Coronary artery (tissue), 2 donors: Measurements from ENCODE around the gene ARHGEF19.
"Not testable (repeated sequence)": the region's sequence is repeated elsewhere in the genome, so short reads cannot be mapped to it uniquely, and the experiment has no call there.

Experiments
- DNase-seq: peaks from one replicate; pipeline ENCODE4 v3.0.0-alpha.2; 2017; ENCODE audit warnings: low spot score
- H3K27ac ChIP-seq, 2 donors: fragments of 200-600 bp; sonication (generic); one replicate each; pipeline ENCODE4 v1.5.1; 2016 to 2019
- H3K4me3 ChIP-seq: fragments of 200-600 bp; sonication (generic); 2 replicates; pipeline ENCODE4 v1.5.1; 2016; ENCODE audit warnings: mild to moderate bottlenecking, moderate library complexity
- TF ChIP-seq, protein P1 (sequence below): fragments of 200-600 bp; sonication (generic); IDR thresholded peaks from one replicate; pipeline ENCODE4 v1.5.1; 2019; ENCODE audit warnings: antibody characterized with exemption

The ARHGEF19 gene

DNA sequence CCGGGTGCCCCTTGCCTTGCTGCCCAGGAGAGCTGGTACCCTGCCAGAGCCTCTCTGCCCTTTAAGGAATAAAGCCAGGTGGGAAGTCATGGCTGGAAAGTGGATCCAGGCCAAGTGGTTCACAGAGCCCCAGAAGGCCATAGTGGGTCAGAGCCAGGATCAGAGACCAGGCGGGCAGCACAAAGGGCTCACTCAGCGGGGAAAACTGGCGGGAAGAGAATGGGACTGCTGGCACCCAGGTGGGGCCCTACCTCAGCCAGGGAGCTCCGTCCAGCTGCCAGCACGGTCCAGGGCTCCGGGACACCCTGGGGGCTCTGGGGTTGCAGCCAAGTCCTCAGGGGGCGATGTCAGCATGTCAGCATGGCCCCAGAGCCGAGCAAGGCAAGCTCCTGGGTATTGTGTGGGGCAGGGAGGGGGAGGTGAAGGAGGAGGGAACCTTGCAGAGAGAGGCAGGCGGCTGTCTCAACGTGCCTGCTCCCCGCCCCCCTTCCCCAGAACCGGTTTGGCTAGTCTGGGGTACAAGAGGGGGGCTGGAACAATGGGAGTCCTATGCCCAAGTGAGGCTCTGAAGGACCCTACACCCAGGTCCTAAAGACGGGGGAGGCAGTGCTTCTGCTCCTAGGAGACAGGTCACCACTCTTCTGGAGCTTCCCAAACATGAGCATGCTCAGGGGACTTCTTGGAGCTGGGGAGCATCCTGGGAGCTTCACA is at the start of gene ARHGEF19:
TSS of gene ARHGEF19 (minus strand) at position 402 of the 711 bp plus-strand sequence. CDS start 3,598 bp downstream, outside the sequence.
- TF ChIP-seq, protein P1, sequence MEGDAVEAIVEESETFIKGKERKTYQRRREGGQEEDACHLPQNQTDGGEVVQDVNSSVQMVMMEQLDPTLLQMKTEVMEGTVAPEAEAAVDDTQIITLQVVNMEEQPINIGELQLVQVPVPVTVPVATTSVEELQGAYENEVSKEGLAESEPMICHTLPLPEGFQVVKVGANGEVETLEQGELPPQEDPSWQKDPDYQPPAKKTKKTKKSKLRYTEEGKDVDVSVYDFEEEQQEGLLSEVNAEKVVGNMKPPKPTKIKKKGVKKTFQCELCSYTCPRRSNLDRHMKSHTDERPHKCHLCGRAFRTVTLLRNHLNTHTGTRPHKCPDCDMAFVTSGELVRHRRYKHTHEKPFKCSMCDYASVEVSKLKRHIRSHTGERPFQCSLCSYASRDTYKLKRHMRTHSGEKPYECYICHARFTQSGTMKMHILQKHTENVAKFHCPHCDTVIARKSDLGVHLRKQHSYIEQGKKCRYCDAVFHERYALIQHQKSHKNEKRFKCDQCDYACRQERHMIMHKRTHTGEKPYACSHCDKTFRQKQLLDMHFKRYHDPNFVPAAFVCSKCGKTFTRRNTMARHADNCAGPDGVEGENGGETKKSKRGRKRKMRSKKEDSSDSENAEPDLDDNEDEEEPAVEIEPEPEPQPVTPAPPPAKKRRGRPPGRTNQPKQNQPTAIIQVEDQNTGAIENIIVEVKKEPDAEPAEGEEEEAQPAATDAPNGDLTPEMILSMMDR = no peak

DNA sequence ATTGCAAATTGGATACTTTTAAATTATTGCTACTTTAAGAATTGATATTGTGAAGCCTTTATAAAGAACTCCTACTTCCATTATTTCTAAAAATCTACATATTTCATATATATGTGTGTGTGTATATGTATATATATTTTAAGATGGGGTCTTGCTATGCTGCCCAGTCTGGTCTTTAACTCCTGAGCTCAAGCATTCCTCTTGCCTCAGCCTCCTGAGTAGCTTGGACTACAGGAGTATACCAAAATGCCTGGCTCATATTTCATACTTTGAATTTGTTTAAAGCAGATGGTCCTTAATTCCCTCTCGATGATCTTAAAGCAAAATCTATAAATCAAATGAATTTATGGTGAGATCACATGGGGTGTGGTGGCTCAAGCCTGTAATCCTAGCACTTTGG is 49.6 kb upstream of the ARHGEF19 start:
- no peak overlapping the region for H3K27ac ChIP-seq
- no peak for DNase-seq
- TF ChIP-seq, protein P1 = no peak
- no peak overlapping the region for H3K4me3 ChIP-seq

More for the DNA sequence above, at the start of gene ARHGEF19:
- DNase-seq = no peak
- Histone ChIP-seq H3K4me3 (no peak within 1 kb of the TSS), H3K27ac (no peak within 1 kb of the TSS)

DNA sequence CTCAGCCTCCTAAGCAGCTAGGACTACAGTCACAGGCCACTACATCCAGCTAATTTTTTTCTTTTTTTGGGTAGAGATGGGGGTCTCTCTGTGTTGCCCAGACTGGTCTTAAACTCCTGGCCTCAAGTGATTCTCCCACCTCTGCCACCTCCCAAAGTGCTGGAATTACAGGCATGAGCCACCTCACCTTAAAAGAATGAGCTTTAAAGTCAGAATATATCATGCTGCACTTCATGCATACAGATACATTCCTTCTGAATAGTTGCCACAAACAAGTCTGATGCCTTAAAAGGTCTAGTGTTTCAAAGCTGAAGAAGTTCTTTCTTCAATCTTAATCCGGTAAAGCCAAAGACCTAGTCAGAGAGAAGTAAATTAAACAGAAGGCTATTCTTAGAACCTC is 48.4 kb upstream of the ARHGEF19 start:
- H3K4me3 ChIP-seq = no peak overlapping the region
- H3K27ac ChIP-seq = peak overlapping the region in 1 of 2 donors; percentile 26
- TF ChIP-seq, protein P1 = no peak
- no peak for DNase-seq

DNA sequence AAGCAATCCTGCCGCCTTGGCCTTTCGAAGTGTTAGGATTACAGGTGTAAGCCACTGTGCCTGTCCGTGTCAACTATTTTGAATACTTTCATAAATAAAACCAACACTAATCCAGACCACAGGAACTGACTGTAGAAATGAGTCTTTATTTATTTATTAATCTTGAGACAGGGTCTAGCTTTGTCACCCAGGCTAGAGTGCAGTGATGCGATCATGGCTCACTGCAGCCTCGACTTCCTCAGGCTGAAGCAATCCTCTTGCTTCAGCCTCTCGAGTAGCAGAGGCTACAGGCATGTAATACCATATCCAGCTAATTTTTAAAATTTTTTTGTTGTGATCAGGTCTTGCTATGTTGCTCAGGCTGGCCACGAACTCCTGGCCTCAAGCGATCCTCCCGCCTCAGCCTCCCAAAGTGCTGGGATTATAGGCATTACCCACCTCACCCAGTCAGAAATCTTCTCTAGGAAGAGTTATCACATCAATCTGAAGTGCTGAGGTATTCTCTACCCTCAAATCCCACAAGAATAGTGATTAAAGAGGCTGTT is 46.2 kb upstream of the ARHGEF19 start:
- TF ChIP-seq, protein P1 = no peak
- Histone ChIP-seq H3K27ac (no peak overlapping the region), H3K4me3 (no peak overlapping the region)
- DNase-seq = peak; percentile 8

DNA sequence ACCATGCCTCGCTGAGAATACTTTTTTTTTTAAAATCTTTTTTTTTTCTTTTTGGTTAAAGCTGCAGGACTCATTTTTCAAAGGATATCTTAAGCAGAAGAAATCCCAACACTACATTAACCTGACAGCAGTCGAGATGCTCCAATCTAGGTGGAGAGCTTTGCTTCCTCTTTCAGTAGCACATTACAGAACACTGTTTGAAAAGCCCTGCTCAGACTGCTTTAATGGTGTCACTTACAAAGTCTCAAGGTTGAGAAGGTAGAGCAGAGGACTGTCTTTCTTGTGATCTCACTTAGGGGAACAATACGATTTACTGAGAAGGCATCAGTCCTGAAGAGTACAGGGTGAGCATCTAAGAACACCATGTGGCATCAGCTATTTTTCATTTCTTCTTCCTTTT is 45.5 kb upstream of the ARHGEF19 start:
- TF ChIP-seq, protein P1 = no peak
- DNase-seq = no peak
- no peak overlapping the region for H3K27ac ChIP-seq
- H3K4me3 ChIP-seq = no peak overlapping the region

DNA sequence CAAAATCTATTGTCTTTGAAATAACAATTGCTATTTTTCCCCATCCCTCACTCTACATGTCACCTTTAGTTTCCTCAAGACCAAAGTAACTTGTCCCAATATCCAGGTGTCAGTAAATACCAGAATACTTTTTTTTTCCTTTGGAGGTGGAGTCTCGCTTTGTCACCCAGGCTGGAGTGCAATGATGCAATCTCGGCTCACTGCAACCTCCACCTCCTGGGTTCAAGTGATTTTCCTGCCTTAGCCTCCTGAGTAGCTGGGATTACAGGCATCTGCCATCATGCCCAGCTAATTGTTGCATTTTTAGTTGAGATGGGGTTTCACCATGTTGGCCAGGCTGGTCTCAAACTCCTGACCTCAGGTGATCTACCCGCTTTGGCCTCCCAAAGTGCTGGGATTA is 45.1 kb upstream of the ARHGEF19 start:
- DNase-seq = peak; percentile 14
- not testable (repeated sequence) for H3K4me3 ChIP-seq, H3K27ac ChIP-seq

DNA sequence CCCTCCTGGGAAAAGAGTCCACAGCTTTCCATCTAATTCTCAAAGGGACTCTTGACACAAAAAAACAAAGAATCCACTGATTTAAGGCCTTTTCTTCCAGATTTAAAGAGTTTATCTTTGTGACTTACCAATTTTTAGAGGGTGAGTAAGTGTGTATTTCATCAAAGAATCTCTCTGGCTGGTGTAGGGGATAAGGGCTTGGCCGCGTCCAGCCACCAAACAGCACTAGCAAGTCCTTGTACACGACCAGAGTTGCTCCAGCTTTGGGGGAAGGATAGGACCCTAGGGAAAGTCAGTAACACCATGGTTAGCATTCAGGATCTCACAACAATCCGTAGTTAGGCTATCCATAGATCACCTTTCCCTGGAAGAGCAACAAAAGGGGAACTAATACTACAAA is 44.0 kb upstream of the ARHGEF19 start:
- no peak overlapping the region for H3K27ac ChIP-seq

More for the DNA sequence above, 44.0 kb upstream of the ARHGEF19 start:
- DNase-seq = peak; percentile 16
- TF ChIP-seq, protein P1 = no peak
- no peak overlapping the region for H3K4me3 ChIP-seq
